Activated gamma-delta T cell treated with Interleukin-2 at 50 U/mL for 16 hours (primary cell): Measurements from ENCODE around the gene AGTR1.
"Not testable (repeated sequence)": the region's sequence is repeated elsewhere in the genome, so short reads cannot be mapped to it uniquely, and the experiment has no call there.

Experiments used
- DNase-seq: peaks from one replicate; pipeline ENCODE4 v3.0.0-alpha.2; 2020

Gene AGTR1

GRCh38 chr3:148718982-148719862 lies 21.5 kb downstream of the AGTR1 start:
- no peak for DNase-seq

GRCh38 chr3:148720873-148721272 lies 23.2 kb downstream of the AGTR1 start:
- DNase-seq, result no peak

- no peak for DNase-seq
These were observed 25.9 kb downstream of the AGTR1 start for GRCh38 chr3:148723631-148724030.

GRCh38 chr3:148727231-148727630 lies 29.5 kb downstream of the AGTR1 start:
- DNase-seq, result no peak

GRCh38 chr3:148728753-148729152 lies 31.1 kb downstream of the AGTR1 start:
- DNase-seq, result no peak

- DNase-seq, result no peak
These were observed 31.9 kb downstream of the AGTR1 start for GRCh38 chr3:148729476-148730055.

DNA sequence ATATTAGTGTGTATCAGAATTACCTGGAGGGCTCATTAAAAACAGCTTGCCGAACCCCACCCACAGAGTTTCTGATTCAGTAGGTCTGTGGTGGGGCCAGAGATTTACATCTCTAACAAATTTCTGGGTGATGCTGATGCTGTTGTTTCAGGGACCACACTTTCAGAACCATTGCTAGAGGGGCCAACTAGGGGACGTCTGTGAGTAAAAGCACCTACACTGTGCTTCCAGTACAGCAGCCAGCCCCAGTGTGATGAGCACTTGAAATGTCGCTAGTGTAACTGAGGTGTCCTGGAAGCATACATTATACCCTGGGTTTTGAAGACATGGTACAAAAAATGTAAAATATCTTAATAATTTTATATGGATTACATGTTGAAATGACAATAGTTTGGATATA lies 33.0 kb downstream of the AGTR1 start:
- DNase-seq, result no peak

DNA sequence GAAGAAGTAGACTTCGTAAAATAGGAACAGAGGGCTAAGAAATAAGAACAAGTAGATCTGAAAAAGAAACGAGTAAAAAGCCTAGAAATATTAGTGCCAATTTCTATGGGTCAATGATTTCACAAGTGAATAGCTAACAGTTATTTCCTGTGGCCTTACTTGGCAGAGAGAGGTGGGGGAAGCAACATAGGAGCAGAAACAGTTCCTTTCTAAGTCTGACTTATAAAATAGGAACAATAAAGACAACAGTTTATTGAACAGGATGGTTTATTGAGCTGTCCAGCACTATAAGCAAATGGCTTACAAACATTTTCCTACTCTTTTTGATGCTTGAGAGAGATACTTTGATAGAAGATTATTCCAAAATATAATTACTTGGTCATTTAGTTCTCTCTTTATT lies 37.9 kb downstream of the AGTR1 start:
- no peak for DNase-seq

DNA sequence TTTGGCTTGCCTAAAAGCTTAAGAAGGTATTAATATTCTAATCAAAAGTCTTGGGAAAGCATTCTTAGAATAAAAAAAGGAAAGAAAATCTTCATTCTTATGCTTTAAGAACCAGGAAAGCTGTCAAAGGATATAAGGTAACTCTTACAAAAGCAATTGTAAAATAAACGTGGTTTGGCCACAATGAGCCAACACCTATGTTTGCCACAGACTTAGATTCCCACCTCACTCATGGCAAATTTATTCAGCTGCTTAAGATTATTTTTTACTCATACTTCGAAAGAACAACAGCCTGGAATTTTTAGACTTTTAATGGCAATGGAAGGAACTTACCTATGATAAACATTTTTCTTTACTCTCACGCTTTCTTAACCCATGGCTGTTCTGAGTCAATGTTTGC lies 38.4 kb downstream of the AGTR1 start:
- DNase-seq, result no peak

DNA sequence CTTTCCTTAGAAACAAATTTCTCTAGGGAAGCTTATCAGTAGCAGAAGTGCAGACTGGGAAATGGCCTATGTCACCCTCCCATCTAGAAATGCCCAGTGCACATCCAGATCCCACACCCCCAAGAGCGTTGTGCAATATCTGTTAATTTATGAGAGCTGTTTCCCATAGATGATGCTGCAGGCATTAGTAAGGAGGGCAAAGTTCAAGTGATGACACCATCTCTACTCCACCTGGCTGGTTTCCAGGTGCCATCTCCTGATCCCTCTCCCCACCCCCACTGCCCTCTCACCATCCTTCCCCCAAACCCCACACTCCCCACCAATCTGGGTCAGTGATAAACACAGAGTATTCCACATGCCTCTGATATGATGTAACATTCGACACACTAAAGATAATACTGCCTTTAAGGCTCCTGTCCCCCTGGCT lies 39.4 kb downstream of the AGTR1 start:
- no peak for DNase-seq

DNA sequence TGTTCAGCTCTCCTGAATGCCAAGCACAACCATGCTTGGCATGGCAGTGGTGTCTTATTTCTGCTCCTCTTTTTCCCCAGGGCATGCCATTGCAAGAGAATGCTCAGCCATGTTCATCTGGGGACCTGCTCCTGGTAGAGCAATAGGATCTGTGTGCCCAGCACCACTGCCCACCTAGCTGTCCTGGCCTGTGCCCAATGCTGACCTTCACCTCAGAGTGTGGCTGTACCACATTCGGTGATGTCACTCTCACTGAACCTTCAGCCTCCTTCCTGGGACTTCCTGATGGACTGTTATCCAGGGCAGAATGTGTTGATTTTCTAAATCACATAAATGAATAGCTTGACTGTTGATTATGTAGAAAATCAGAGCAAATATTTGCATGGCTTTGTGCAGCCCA lies 42.0 kb downstream of the AGTR1 start:
- DNase-seq, result no peak

DNA sequence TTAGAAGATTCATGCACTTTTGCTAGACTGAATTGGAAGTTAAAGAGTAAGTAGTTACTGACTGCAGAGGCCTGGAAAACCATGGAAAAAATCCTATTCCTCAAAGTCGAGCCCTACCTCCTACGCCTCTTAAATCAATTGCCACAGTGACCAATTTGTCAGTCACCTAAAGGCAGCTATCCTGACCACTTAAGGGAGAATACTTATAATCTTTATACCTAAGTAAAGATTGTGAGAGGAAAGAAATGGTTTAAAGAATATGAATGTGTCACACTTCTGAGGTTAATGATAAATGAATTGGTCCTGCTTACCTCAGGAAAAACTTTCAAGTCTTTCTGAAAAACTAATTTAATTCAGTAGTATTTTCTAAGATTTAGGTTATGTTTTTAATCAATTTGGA lies 42.6 kb downstream of the AGTR1 start:
- DNase-seq, result no peak

- no peak for DNase-seq
These were observed 43.5 kb downstream of the AGTR1 start for GRCh38 chr3:148741219-148741618.

DNA sequence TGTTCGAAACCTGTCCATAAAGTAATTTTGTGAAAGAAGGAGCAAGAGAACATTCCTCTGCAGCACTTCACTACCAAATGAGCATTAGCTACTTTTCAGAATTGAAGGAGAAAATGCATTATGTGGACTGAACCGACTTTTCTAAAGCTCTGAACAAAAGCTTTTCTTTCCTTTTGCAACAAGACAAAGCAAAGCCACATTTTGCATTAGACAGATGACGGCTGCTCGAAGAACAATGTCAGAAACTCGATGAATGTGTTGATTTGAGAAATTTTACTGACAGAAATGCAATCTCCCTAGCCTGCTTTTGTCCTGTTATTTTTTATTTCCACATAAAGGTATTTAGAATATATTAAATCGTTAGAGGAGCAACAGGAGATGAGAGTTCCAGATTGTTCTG lies 44.4 kb downstream of the AGTR1 start:
- DNase-seq, result no peak

DNA sequence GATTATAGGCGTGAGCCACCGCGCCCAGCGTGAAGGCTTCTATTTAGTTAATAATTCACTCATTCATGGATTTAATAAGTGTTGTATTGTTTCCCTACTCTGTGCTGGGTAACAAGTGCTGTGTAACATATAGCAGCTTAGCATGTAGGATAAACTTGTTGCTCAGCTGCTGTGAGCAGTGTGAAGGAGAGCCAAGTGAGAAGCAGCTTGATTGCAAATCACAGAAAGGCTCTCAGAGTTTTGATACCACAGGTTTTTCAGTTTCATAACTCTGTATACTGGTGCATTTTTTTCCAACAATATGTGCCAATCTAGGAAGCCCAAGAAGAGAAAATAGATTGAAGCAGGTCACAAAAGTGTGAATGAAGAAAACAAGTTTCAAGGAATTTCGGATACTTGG lies 48.4 kb downstream of the AGTR1 start:
- no peak for DNase-seq

GRCh38 chr3:148748283-148748682 lies 50.6 kb downstream of the AGTR1 start:
- no peak for DNase-seq

GRCh38 chr3:148750296-148750695 lies 52.6 kb downstream of the AGTR1 start:
- no peak for DNase-seq

DNA sequence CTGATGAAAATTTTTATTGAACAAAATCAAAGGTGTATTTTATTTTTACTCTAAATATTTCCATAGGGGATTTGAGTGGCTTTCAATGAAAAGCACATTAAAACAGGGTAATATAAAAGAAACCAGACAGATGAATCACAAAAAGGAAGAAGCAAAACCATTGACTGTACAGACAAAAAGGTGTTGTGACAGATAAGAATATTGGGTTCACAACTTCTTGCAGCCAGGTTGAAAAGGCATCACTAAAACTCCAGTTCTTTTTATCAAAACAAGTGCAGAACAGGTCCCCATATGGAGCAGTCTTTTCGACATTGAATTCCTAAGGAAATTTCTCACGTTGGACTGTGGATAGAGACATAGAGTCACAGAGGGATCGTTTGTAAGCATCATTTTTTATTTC lies 53.8 kb downstream of the AGTR1 start:
- DNase-seq, result no peak

DNA sequence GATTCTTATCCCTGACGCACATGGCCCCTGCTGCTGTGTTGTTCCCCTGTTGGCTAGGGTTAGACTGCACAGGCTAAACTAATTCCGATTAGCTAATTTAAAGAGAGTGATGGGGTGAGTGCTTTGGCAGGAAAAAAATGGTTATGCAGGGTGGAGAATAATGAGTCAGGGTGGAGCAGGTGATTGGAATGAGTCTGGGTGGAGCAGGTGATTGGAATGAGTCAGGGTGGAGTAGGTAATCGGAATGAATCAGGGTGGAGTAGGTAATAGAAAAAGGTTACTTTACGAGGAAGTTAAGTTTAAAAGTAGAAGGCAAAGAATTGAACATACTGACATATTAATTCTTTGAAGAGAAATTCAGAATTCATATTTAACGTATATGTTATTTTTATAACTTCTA lies 55.7 kb downstream of the AGTR1 start:
- not testable (repeated sequence) for DNase-seq

DNA sequence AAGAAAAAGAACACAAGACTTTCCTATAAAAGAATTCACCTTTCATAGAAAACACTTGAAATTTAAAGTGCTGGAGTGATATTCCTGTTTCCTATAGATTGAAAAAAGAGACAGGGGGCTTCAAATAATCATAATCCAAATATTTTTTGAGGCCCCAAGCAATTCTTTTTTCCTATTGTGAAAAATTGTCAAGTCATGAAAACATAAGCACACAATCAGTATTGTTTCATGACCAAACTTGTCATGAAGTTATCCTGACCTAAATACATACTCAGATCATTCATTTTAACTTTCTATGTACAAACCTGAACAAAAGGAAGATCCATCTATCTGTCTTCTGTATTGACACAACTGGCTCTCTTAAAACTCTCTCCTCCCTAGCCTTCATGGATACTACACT lies 57.9 kb downstream of the AGTR1 start:
- DNase-seq, result no peak

- DNase-seq, result no peak
These were observed 58.6 kb downstream of the AGTR1 start for GRCh38 chr3:148756311-148756710.

DNA sequence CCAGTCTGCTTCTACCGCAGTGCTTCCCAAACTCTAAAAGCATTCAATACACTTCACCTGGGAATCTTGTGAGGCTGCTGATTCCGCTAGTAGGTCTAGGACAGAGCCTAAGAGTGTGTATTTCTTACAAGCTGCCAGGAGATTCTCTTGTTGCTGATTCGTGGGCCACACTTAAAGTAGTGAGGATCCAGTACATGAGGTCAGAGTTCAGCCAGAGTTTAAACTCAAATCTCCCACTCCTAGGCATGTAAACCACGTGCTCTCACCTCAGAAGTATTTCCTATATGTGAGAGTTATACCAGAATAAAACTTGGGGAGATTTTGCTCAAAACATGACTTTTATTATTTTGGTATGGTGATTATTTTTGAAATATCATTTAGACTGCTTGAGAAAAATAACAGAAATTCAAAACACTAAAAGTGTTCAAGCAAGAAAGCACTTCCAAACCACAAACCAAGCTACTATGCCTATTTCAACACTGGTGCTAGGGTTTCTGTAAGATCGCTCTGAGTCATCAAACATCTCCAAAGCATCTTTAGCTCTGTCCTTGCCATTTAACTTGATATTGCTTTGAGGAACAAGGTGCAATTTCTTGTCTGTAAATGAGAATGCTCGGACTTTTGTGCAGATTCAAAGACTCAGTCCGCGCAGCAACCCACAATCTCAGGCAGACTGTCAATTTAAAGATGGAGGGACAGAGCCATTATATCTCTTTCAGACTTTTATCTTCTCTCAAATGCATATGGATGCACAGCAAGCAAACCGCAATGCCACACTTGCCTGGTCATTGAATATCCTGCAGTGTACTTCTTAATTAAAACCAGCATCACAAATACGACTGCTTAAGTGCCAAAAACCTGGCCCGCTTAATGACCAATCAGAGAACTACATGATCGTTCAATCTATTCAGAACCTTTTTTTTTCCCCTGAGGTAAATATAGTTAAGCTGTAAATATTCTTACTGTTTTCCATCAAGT lies 59.8 kb downstream of the AGTR1 start:
- DNase-seq, result no peak

GRCh38 chr3:148758303-148758884 lies 60.7 kb downstream of the AGTR1 start:
- no peak for DNase-seq
